Panc1 (cell line): Measurements from ENCODE around the gene GCKR. TPM values are rescaled to one million over a fixed set of nuclear protein-coding genes. Genes with fewer than 3 reads are reported as not detected.

ENCODE experiments used
- ATAC-seq: fragments of 200-7000 bp; cut with Tn5 transposase; 2 replicates; pipeline ENCODE4 v1.9.1; 2020; ENCODE audit warnings: mild to moderate bottlenecking, moderate library complexity
- BruUV-seq: library from RNA; stranded (reverse); fragments of 400-500 nt; replicated peaks from 2 replicates; lab custom pipeline; 2021; lab: Mats Ljungman, UMichigan
- CTCF ChIA-PET: fragments of 300-600 bp; sonication (Branson Sonifier 250); formaldehyde crosslinking; loops from one replicate; lab custom pipeline; 2022; ENCODE audit warnings: antibody characterized with exemption; lab: Charles Lee
- POLR2A ChIA-PET: fragments of 300-600 bp; sonication (Branson Sonifier 250); formaldehyde crosslinking; loops from one replicate; lab custom pipeline; 2022; ENCODE audit warnings: antibody characterized with exemption; lab: Charles Lee
- DNase-seq: peaks from one replicate; pipeline ENCODE4 v3.0.0-alpha.2; 2010; ENCODE audit warnings: low read depth, low spot score
- H3K27ac ChIP-seq: 2 replicates; pipeline ENCODE4 v1.5.1; 2011; ENCODE audit warnings: mild to moderate bottlenecking, low read length, inconsistent platforms
- H3K27me3 ChIP-seq: fragments of 200-500 bp; sonication (Bioruptor generic); 2 replicates; pipeline ENCODE4 v1.6.0; 2014; ENCODE audit warnings: low read length, inconsistent platforms; ENCODE audit not compliant: control insufficient read depth, insufficient read depth
- H3K36me3 ChIP-seq: fragments of 200-500 bp; sonication (Bioruptor generic); 2 replicates; pipeline ENCODE4 v1.5.1; 2014; ENCODE audit warnings: inconsistent platforms, mild to moderate bottlenecking, low read length, moderate library complexity; ENCODE audit not compliant: control insufficient read depth, insufficient read depth
- H3K4me1 ChIP-seq: 2 replicates; pipeline ENCODE4 v1.5.1; 2011; ENCODE audit warnings: inconsistent platforms, mild to moderate bottlenecking, low read length, moderate library complexity; ENCODE audit not compliant: control insufficient read depth, insufficient read depth
- H3K4me3 ChIP-seq, 2 experiments: 2 replicates each; pipeline ENCODE4 v1.5.1; 2011 to 2012; ENCODE audit warnings: low read depth in 2 of 2, low read length in 2 of 2, mild to moderate bottlenecking in 2 of 2, inconsistent platforms in 1 of 2, moderate library complexity in 1 of 2
- H3K9me3 ChIP-seq: fragments of 200-500 bp; sonication (Bioruptor generic); 2 replicates; pipeline ENCODE4 v1.5.1; 2014; ENCODE audit warnings: low read depth, mild to moderate bottlenecking, inconsistent platforms, low read length, moderate library complexity; ENCODE audit not compliant: control insufficient read depth, insufficient read depth
- POLR2AphosphoS5 ChIP-seq: IDR thresholded peaks from 2 replicates; pipeline ENCODE4 v1.6.1; 2012; ENCODE audit warnings: mild to moderate bottlenecking, low read depth, low read length, moderate library complexity
- SIN3A ChIP-seq: IDR thresholded peaks from 2 replicates; pipeline ENCODE4 v1.6.1; 2012; ENCODE audit warnings: low read depth, mild to moderate bottlenecking, low read length, moderate library complexity, borderline replicate concordance; ENCODE audit not compliant: insufficient read depth
- TCF7L2 ChIP-seq: IDR thresholded peaks from 2 replicates; pipeline ENCODE4 v1.6.1; 2011; ENCODE audit warnings: mild to moderate bottlenecking, low read depth, low read length, inconsistent platforms
- in situ Hi-C: cut with HindIII; loops from 2 replicates; pipeline ENCODE4 v1.10.0; 2016; ENCODE audit warnings: low sequenced_read_pairs, low pct_unique_long_range_greater_than_20kb
- intact Hi-C: fragments of 100-400 bp; cut with micrococcal nuclease; formaldehyde crosslinking; loops from one replicate; pipeline ENCODE4 v1.10.0; 2022; ENCODE audit not compliant: unreplicated experiment
- total RNA-seq: library from RNA; stranded (reverse); gene quantifications from one replicate; pipeline ENCODE4 v1.2.1, GENCODE V29; 2021; ENCODE audit not compliant: unreplicated experiment
- TF ChIP-seq, protein P1 (sequence below): fragments of 450-650 bp; IDR thresholded peaks from 2 replicates; pipeline ENCODE4 v1.5.1; 2017; ENCODE audit warnings: mild to moderate bottlenecking
- TF ChIP-seq, protein P2 (sequence below), 2 experiments: IDR thresholded peaks; 2 replicates each; pipeline ENCODE4 v1.6.1; 2011 to 2012; ENCODE audit warnings: low read depth in 2 of 2, control low read depth in 1 of 2, low read length in 1 of 2, mild to moderate bottlenecking in 1 of 2, moderate library complexity in 1 of 2; ENCODE audit not compliant: insufficient read depth in 1 of 2

GCKR gene
- total RNA-seq, 1 experiment from 2014 or later = 0.33 TPM

DNA sequence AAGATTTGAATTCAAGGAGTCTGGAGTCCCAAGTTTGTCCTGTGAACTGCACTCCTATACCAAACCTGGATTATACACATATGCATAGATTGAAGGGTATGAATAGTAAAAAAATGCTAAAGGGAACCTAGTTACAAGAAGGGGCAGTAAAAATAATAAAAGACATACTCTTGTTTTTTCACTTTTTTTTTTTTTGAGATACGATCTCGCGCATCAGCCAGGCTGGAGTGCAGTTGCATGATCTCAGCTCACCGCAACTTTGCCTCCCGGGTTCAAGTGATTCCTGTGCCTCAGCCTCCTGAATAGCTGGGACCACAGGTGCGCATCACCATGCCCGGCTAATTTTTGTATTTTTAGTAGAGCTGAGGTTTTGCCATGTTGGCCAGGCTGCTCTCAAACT lies 32.2 kb upstream of the GCKR start:
- no peak for ATAC-seq
- POLR2A ChIA-PET = no interaction called here
- no peaks in the 10 kb centered on the region for H3K4me1 ChIP-seq
- intact Hi-C loops (no loop called here), in situ Hi-C loops (no loop called here)
- DNase-seq = no peak
- no peaks in the 10 kb centered on the region for H3K9me3 ChIP-seq
- CTCF ChIA-PET = no interaction called here
- no peaks in the 10 kb centered on the region for H3K27me3 ChIP-seq
- no peaks in the 10 kb centered on the region for H3K36me3 ChIP-seq
- no peak overlapping the region for H3K4me3 ChIP-seq
- no peak overlapping the region for H3K27ac ChIP-seq
- TF ChIP-seq, protein P1, sequence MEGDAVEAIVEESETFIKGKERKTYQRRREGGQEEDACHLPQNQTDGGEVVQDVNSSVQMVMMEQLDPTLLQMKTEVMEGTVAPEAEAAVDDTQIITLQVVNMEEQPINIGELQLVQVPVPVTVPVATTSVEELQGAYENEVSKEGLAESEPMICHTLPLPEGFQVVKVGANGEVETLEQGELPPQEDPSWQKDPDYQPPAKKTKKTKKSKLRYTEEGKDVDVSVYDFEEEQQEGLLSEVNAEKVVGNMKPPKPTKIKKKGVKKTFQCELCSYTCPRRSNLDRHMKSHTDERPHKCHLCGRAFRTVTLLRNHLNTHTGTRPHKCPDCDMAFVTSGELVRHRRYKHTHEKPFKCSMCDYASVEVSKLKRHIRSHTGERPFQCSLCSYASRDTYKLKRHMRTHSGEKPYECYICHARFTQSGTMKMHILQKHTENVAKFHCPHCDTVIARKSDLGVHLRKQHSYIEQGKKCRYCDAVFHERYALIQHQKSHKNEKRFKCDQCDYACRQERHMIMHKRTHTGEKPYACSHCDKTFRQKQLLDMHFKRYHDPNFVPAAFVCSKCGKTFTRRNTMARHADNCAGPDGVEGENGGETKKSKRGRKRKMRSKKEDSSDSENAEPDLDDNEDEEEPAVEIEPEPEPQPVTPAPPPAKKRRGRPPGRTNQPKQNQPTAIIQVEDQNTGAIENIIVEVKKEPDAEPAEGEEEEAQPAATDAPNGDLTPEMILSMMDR = no peak
- TF ChIP-seq, protein P2, sequence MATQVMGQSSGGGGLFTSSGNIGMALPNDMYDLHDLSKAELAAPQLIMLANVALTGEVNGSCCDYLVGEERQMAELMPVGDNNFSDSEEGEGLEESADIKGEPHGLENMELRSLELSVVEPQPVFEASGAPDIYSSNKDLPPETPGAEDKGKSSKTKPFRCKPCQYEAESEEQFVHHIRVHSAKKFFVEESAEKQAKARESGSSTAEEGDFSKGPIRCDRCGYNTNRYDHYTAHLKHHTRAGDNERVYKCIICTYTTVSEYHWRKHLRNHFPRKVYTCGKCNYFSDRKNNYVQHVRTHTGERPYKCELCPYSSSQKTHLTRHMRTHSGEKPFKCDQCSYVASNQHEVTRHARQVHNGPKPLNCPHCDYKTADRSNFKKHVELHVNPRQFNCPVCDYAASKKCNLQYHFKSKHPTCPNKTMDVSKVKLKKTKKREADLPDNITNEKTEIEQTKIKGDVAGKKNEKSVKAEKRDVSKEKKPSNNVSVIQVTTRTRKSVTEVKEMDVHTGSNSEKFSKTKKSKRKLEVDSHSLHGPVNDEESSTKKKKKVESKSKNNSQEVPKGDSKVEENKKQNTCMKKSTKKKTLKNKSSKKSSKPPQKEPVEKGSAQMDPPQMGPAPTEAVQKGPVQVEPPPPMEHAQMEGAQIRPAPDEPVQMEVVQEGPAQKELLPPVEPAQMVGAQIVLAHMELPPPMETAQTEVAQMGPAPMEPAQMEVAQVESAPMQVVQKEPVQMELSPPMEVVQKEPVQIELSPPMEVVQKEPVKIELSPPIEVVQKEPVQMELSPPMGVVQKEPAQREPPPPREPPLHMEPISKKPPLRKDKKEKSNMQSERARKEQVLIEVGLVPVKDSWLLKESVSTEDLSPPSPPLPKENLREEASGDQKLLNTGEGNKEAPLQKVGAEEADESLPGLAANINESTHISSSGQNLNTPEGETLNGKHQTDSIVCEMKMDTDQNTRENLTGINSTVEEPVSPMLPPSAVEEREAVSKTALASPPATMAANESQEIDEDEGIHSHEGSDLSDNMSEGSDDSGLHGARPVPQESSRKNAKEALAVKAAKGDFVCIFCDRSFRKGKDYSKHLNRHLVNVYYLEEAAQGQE (IDR thresholded peaks at IDR 0.05; ENCODE audit: insufficient read depth in 1 of 2, low read depth in 2 of 2, low read length in 1 of 2) = no peak
- TF ChIP-seq TCF7L2 = no peak
- TF ChIP-seq SIN3A = no peak
- TF ChIP-seq POLR2AphosphoS5 = no peak
- BruUV-seq = no TSS peak

DNA sequence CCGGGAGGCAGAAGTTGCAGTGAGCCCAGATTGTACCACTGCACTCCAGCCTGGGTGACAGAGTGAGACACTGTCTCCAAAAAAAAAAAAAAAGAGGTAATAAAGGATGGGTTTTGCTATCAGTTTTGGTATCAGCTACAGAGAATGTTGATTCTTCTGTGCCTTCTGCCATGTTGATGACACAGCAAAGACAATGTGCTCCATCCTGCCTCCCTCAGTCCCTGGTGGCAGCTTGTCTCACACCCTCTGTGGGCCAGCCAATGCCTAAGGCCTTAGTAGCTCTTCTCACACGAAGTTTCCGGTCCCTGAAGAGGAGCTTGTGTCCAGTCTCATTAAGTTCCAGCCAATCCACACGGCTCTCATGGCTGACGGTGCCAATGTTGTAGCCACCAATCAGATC lies 24.7 kb upstream of the GCKR start:
- no peak for ATAC-seq
- no peaks in the 10 kb centered on the region for H3K27me3 ChIP-seq
- intact Hi-C loops (no loop called here), in situ Hi-C loops (no loop called here)
- CTCF ChIA-PET = no interaction called here
- no peak for DNase-seq
- POLR2A ChIA-PET = no interaction called here
- no peaks in the 10 kb centered on the region for H3K36me3 ChIP-seq
- no peaks in the 10 kb centered on the region for H3K4me1 ChIP-seq
- no TSS peak for BruUV-seq
- TF ChIP-seq TCF7L2 = no peak
- TF ChIP-seq, protein P2 (IDR thresholded peaks at IDR 0.05; ENCODE audit: insufficient read depth in 1 of 2, low read depth in 2 of 2, low read length in 1 of 2) = no peak
- TF ChIP-seq, protein P1 = no peak
- no peak for TF ChIP-seq POLR2AphosphoS5
- TF ChIP-seq SIN3A = no peak
- no peak overlapping the region for H3K27ac ChIP-seq
- no peak overlapping the region for H3K4me3 ChIP-seq
- no peaks in the 10 kb centered on the region for H3K9me3 ChIP-seq
